OCI-LY3 (cell line): ENCODE measurements around the gene TMCC1.

Experiments
- EZH2phosphoT487 ChIP-seq: fragments of 200-600 bp; shearing (Covaris generic); IDR thresholded peaks from 2 replicates; pipeline ENCODE4 v1.6.1; 2018; ENCODE audit warnings: antibody characterized with exemption, mixed run types, low read depth
- TF ChIP-seq, protein P1 (sequence below): fragments of 200-600, 300-600 bp; sonication (generic); IDR thresholded peaks from 2 replicates; pipeline ENCODE4 v1.5.1; 2014; ENCODE audit warnings: antibody characterized with exemption, low read length, low read depth

DNA sequence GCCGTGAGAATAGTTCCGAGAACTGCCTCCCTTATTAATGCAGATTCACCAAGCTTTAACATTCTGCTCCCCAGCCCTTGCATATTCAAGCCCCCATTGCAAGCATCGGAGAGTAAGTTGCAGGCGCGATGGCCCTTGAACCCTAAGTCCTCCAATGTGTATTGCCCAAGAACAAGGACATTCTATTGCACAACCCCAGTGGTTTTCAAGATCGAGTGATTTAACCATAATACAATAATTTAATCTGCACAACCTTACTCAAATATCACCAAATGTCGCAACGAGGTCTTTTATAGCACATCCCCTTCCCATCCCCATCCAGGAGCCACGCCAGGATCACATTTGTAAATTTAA lies 265.4 kb downstream of the TMCC1 start:
- TF ChIP-seq, protein P1, sequence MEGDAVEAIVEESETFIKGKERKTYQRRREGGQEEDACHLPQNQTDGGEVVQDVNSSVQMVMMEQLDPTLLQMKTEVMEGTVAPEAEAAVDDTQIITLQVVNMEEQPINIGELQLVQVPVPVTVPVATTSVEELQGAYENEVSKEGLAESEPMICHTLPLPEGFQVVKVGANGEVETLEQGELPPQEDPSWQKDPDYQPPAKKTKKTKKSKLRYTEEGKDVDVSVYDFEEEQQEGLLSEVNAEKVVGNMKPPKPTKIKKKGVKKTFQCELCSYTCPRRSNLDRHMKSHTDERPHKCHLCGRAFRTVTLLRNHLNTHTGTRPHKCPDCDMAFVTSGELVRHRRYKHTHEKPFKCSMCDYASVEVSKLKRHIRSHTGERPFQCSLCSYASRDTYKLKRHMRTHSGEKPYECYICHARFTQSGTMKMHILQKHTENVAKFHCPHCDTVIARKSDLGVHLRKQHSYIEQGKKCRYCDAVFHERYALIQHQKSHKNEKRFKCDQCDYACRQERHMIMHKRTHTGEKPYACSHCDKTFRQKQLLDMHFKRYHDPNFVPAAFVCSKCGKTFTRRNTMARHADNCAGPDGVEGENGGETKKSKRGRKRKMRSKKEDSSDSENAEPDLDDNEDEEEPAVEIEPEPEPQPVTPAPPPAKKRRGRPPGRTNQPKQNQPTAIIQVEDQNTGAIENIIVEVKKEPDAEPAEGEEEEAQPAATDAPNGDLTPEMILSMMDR, result no peak
- no peak for TF ChIP-seq EZH2phosphoT487
